ENCODE data around the gene S100A6.
"Not testable (repeated sequence)": the region's sequence is repeated elsewhere in the genome, so short reads cannot be mapped to it uniquely, and the experiment has no call there.

The S100A6 gene

GRCh38 chr1:153535242-153536011, at the start of gene S100A6:
Gene S100A6 (minus strand): TSS chr1:153535991. CDS start chr1:153535339, 652 bp downstream.
- FAIRE-seq: no peak

GRCh38 chr1:153585006-153585405, 49.2 kb upstream of the S100A6 start:
- FAIRE-seq: no peak

- FAIRE-seq: no peak
These were observed 48.2 kb upstream of the S100A6 start for GRCh38 chr1:153583976-153584375.

GRCh38 chr1:153583514-153583913, 47.7 kb upstream of the S100A6 start:
- FAIRE-seq: not testable (repeated sequence)

- not testable (repeated sequence) for FAIRE-seq
These were observed 47.0 kb upstream of the S100A6 start for GRCh38 chr1:153582836-153583235.

GRCh38 chr1:153578936-153579335, 43.1 kb upstream of the S100A6 start:
- no peak for FAIRE-seq

- FAIRE-seq: no peak
These were observed 42.7 kb upstream of the S100A6 start for GRCh38 chr1:153578490-153578889.

GRCh38 chr1:153577624-153578051, 41.8 kb upstream of the S100A6 start:
- no peak for FAIRE-seq

- FAIRE-seq: no peak
These were observed 41.3 kb upstream of the S100A6 start for GRCh38 chr1:153577138-153577537.

GRCh38 chr1:153575497-153575896, 39.7 kb upstream of the S100A6 start:
- FAIRE-seq: not testable (repeated sequence)

GRCh38 chr1:153575081-153575491, 39.3 kb upstream of the S100A6 start:
- FAIRE-seq: not testable (repeated sequence)

GRCh38 chr1:153573351-153573750, 37.6 kb upstream of the S100A6 start:
- FAIRE-seq: no peak

- no peak for FAIRE-seq
These were observed 36.8 kb upstream of the S100A6 start for GRCh38 chr1:153572569-153573015.

- FAIRE-seq: no peak
These were observed 35.9 kb upstream of the S100A6 start for GRCh38 chr1:153571706-153572105.

GRCh38 chr1:153570874-153571273, 35.1 kb upstream of the S100A6 start:
- FAIRE-seq: no peak

- FAIRE-seq: no peak
These were observed 33.7 kb upstream of the S100A6 start for GRCh38 chr1:153569465-153569864.

- FAIRE-seq: peak; percentile 87
These were observed 32.7 kb upstream of the S100A6 start for GRCh38 chr1:153568367-153569099.

GRCh38 chr1:153567621-153568366, 32.0 kb upstream of the S100A6 start:
- no peak for FAIRE-seq

GRCh38 chr1:153566414-153567371, 30.9 kb upstream of the S100A6 start:
- peak; percentile 87 for FAIRE-seq

- FAIRE-seq: no peak
These were observed 30.0 kb upstream of the S100A6 start, which contains the start of gene S100A2 for GRCh38 chr1:153565529-153566374. Gene S100A2 (minus strand): TSS chr1:153565844. CDS start chr1:153563877, 1,967 bp downstream.

- no peak for FAIRE-seq
These were observed 28.2 kb upstream of the S100A6 start for GRCh38 chr1:153563991-153564390.
